Measurements from ENCODE around the gene NEFH. TPM values are rescaled to one million over a fixed set of nuclear protein-coding genes. Genes with fewer than 3 reads are reported as not detected.

Gene NEFH
- total RNA-seq, 1 experiment from 2014 or later = 22.0 TPM

- Histone ChIP-seq H3K36me3 (ENCODE audit: insufficient read depth, low read length, poor library complexity, severe bottlenecking) (no peaks in the 10 kb centered on the region), H3K4me1 (ENCODE audit: insufficient read depth, low read length, poor library complexity, severe bottlenecking) (peaks cover 9% of the 10 kb centered on the region), H3K9me3 (ENCODE audit: low read depth, low read length, poor library complexity, severe bottlenecking) (no peaks in the 10 kb centered on the region), H3K27ac (ENCODE audit: low read depth, low read length, poor library complexity, severe bottlenecking) (no peak overlapping the region), H3K27me3 (replicated peaks; ENCODE audit: insufficient read depth, low read depth, low read length, poor library complexity) (peaks cover 33% of the 10 kb centered on the region), H3K4me3 (ENCODE audit: low read depth, low read length, poor library complexity, severe bottlenecking) (peak overlapping the region; percentile 21)
- ChIA-PET POLR2A (ENCODE audit: low non-redundant PET) (no interaction called here), CTCF (no interaction called here)
- no peak for TF ChIP-seq CTCF (conservative IDR thresholded peaks at IDR 0.05; ENCODE audit: low read depth, low read length)
- TF ChIP-seq EZH2 (IDR thresholded peaks at IDR 0.05; ENCODE audit: borderline replicate concordance, low read depth, low read length, poor library complexity, severe bottlenecking) = no peak
- BruUV-seq (replicated peaks) = no TSS peak
- no peak for DNase-seq (ENCODE audit: low spot score)
- intact Hi-C loops (cut with micrococcal nuclease; ENCODE audit: unreplicated experiment) = no loop called here
Observed at GRCh38 chr22:29480262-29480511, 169 bp downstream of the NEFH start.

GRCh38 chr22:29480512-29481264, 670 bp downstream of the NEFH start:
- Histone ChIP-seq H3K27ac (ENCODE audit: low read depth, low read length, poor library complexity, severe bottlenecking) (no peak overlapping the region), H3K36me3 (ENCODE audit: insufficient read depth, low read length, poor library complexity, severe bottlenecking) (no peaks in the 10 kb centered on the region), H3K9me3 (ENCODE audit: low read depth, low read length, poor library complexity, severe bottlenecking) (no peaks in the 10 kb centered on the region), H3K27me3 (replicated peaks; ENCODE audit: insufficient read depth, low read depth, low read length, poor library complexity) (peaks cover 33% of the 10 kb centered on the region), H3K4me1 (ENCODE audit: insufficient read depth, low read length, poor library complexity, severe bottlenecking) (peaks cover 9% of the 10 kb centered on the region), H3K4me3 (ENCODE audit: low read depth, low read length, poor library complexity, severe bottlenecking) (peak overlapping the region; percentile 39)
- no TSS peak for BruUV-seq (replicated peaks)
- TF ChIP-seq CTCF (conservative IDR thresholded peaks at IDR 0.05; ENCODE audit: low read depth, low read length) (0 out of 2 replicates have a peak, but pooled peaks have one; percentile 15), EZH2 (IDR thresholded peaks at IDR 0.05; ENCODE audit: borderline replicate concordance, low read depth, low read length, poor library complexity, severe bottlenecking) (no peak)
- ChIA-PET POLR2A (ENCODE audit: low non-redundant PET) (no interaction called here), CTCF (no interaction called here)
- DNase-seq (ENCODE audit: low spot score) = peak; percentile 67
- intact Hi-C loops (cut with micrococcal nuclease; ENCODE audit: unreplicated experiment) = no loop called here

GRCh38 chr22:29481265-29482000, 1.4 kb downstream of the NEFH start:
- Histone ChIP-seq H3K36me3 (ENCODE audit: insufficient read depth, low read length, poor library complexity, severe bottlenecking) (no peaks in the 10 kb centered on the region), H3K9me3 (ENCODE audit: low read depth, low read length, poor library complexity, severe bottlenecking) (no peaks in the 10 kb centered on the region), H3K27ac (ENCODE audit: low read depth, low read length, poor library complexity, severe bottlenecking) (no peak overlapping the region), H3K27me3 (replicated peaks; ENCODE audit: insufficient read depth, low read depth, low read length, poor library complexity) (peaks cover 33% of the 10 kb centered on the region), H3K4me1 (ENCODE audit: insufficient read depth, low read length, poor library complexity, severe bottlenecking) (peaks cover 9% of the 10 kb centered on the region), H3K4me3 (ENCODE audit: low read depth, low read length, poor library complexity, severe bottlenecking) (peak overlapping the region; percentile 39)
- TF ChIP-seq CTCF (conservative IDR thresholded peaks at IDR 0.05; ENCODE audit: low read depth, low read length) (no peak), EZH2 (IDR thresholded peaks at IDR 0.05; ENCODE audit: borderline replicate concordance, low read depth, low read length, poor library complexity, severe bottlenecking) (no peak)
- intact Hi-C loops (cut with micrococcal nuclease; ENCODE audit: unreplicated experiment) = no loop called here
- CTCF ChIA-PET = no interaction called here
- TSS peak; percentile 57 for BruUV-seq (replicated peaks)
- POLR2A ChIA-PET (ENCODE audit: low non-redundant PET) = no interaction called here
- no peak for DNase-seq (ENCODE audit: low spot score)

Measured in A673 (cell line).